Neural cell (in vitro differentiated cells): ENCODE data around the gene PKP2. TPM values are rescaled to one million over a fixed set of nuclear protein-coding genes. Genes with fewer than 3 reads are reported as not detected.

Source experiments
- H2AFZ ChIP-seq: fragments of 200-600, 300-800 bp; sonication (generic), shearing (Covaris generic); 2 replicates; pipeline ENCODE4 v1.6.0; 2014; ENCODE audit warnings: low read depth, mild to moderate bottlenecking, antibody characterized with exemption, low read length, moderate library complexity
- H3F3A ChIP-seq: fragments of 200-600 bp; shearing (Covaris generic); 2 replicates; pipeline ENCODE4 v1.6.1; 2016; ENCODE audit warnings: mild to moderate bottlenecking, moderate library complexity, mixed read lengths, antibody characterized with exemption, low read length; ENCODE audit not compliant: insufficient read depth, poor library complexity, severe bottlenecking
- H3K27ac ChIP-seq: fragments of 200-600, 300-800 bp; sonication (generic), shearing (Covaris generic); 2 replicates; pipeline ENCODE4 v1.5.1; 2014; ENCODE audit warnings: mild to moderate bottlenecking, low read length, moderate library complexity
- H3K27me3 ChIP-seq: fragments of 300-800, 200-600 bp; sonication (generic), shearing (Covaris generic); 2 replicates; pipeline ENCODE4 v1.6.0; 2014; ENCODE audit warnings: mild to moderate bottlenecking, low read depth, low read length, moderate library complexity; ENCODE audit not compliant: insufficient read depth
- H3K36me3 ChIP-seq: fragments of 300-800, 200-600 bp; sonication (generic), shearing (Covaris generic); 2 replicates; pipeline ENCODE4 v1.5.1; 2014; ENCODE audit warnings: mild to moderate bottlenecking, antibody characterized with exemption, low read length, moderate library complexity; ENCODE audit not compliant: insufficient read depth
- H3K4me2 ChIP-seq: fragments of 300-800, 200-600 bp; sonication (generic), shearing (Covaris generic); 2 replicates; pipeline ENCODE4 v1.6.0; 2014; ENCODE audit warnings: mild to moderate bottlenecking, low read length
- H3K4me3 ChIP-seq: fragments of 300-800, 200-600 bp; sonication (generic), shearing (Covaris generic); 2 replicates; pipeline ENCODE4 v1.5.1; 2014; ENCODE audit warnings: mild to moderate bottlenecking, low read length, moderate library complexity
- H3K79me2 ChIP-seq: fragments of 200-600 bp; shearing (Covaris generic); replicated peaks from 2 replicates; pipeline ENCODE4 v1.6.0; 2014; ENCODE audit warnings: mild to moderate bottlenecking, low read length, moderate library complexity; ENCODE audit not compliant: insufficient read depth
- H3K9ac ChIP-seq: fragments of 300-800, 200-600 bp; sonication (generic), shearing (Covaris generic); 2 replicates; pipeline ENCODE4 v1.6.1; 2016; ENCODE audit warnings: mild to moderate bottlenecking, low read length, mixed read lengths
- H3K9me2 ChIP-seq: fragments of 200-600 bp; shearing (Covaris generic); 2 replicates; pipeline ENCODE4 v1.6.1; 2016; ENCODE audit warnings: mild to moderate bottlenecking, low read length, mixed read lengths; ENCODE audit not compliant: insufficient read depth
- H3K9me3 ChIP-seq: fragments of 200-600, 300-800 bp; sonication (generic), shearing (Covaris generic); 2 replicates; pipeline ENCODE4 v1.6.1; 2016; ENCODE audit warnings: mild to moderate bottlenecking, mixed run types, low read length, moderate library complexity, mixed read lengths
- H4K20me1 ChIP-seq: fragments of 200-600 bp; shearing (Covaris generic); 2 replicates; pipeline ENCODE4 v1.6.1; 2016; ENCODE audit warnings: mild to moderate bottlenecking, mixed run types; ENCODE audit not compliant: insufficient read depth
- CTCF ChIP-seq: fragments of 450-650 bp; IDR thresholded peaks from 2 replicates; pipeline ENCODE4 v1.5.1; 2014; ENCODE audit warnings: antibody characterized with exemption, mild to moderate bottlenecking, moderate library complexity; ENCODE audit not compliant: poor library complexity, severe bottlenecking
- EP300 ChIP-seq: fragments of 450-650 bp; conservative IDR thresholded peaks from 2 replicates; pipeline ENCODE4 v1.6.1; 2014; ENCODE audit warnings: antibody characterized with exemption, mild to moderate bottlenecking, moderate library complexity; ENCODE audit not compliant: poor library complexity, severe bottlenecking
- EZH2 ChIP-seq: fragments of 200-600, 300-800 bp; shearing (Covaris generic), sonication (generic); IDR thresholded peaks from 2 replicates; pipeline ENCODE4 v1.6.1; 2014; ENCODE audit warnings: antibody characterized with exemption, low read length, borderline replicate concordance, mild to moderate bottlenecking; ENCODE audit not compliant: insufficient read depth, poor library complexity, severe bottlenecking
- MXI1 ChIP-seq: fragments of 450-650 bp; conservative IDR thresholded peaks from 2 replicates; pipeline ENCODE4 v1.6.1; 2014; ENCODE audit warnings: antibody characterized with exemption, mild to moderate bottlenecking; ENCODE audit not compliant: poor library complexity, severe bottlenecking
- POLR2AphosphoS5 ChIP-seq: IDR thresholded peaks from 2 replicates; pipeline ENCODE4 v1.6.1; 2012
- RAD21 ChIP-seq: fragments of 450-650 bp; conservative IDR thresholded peaks from 2 replicates; pipeline ENCODE4 v1.6.1; 2014; ENCODE audit warnings: antibody characterized with exemption, mild to moderate bottlenecking, moderate library complexity
- REST ChIP-seq: IDR thresholded peaks from 2 replicates; pipeline ENCODE4 v1.6.1; 2012; ENCODE audit warnings: borderline replicate concordance
- SMC3 ChIP-seq: fragments of 450-650 bp; conservative IDR thresholded peaks from 2 replicates; pipeline ENCODE4 v1.6.1; 2014; ENCODE audit warnings: antibody characterized with exemption, mild to moderate bottlenecking, moderate library complexity; ENCODE audit not compliant: poor library complexity
- TAF1 ChIP-seq: IDR thresholded peaks from 2 replicates; pipeline ENCODE4 v1.6.1; 2012; ENCODE audit warnings: low read depth
- polyA plus RNA-seq: library from polyadenylated mRNA; depleted of rRNA; stranded (reverse); fragments of >200 nt; gene quantifications from 2 replicates; pipeline ENCODE4 v1.2.3, GENCODE V29; 2014

The PKP2 gene
- polyA plus RNA-seq, 1 donor from 2014 or later: 4.0 TPM

- Histone ChIP-seq H3K4me2 (no peak overlapping the region), H3K9ac (no peak overlapping the region), H3K36me3 (no peaks in the 10 kb centered on the region), H3K9me3 (no peaks in the 10 kb centered on the region), H3K9me2 (no peaks in the 10 kb centered on the region), H3K79me2 (no peaks in the 10 kb centered on the region), H3K27me3 (no peaks in the 10 kb centered on the region), H4K20me1 (no peaks in the 10 kb centered on the region), H3K27ac (no peak overlapping the region), H2AFZ (no peak overlapping the region), H3F3A (no peaks in the 10 kb centered on the region), H3K4me3 (no peak overlapping the region)
- TF ChIP-seq TAF1 (no peak), CTCF (no peak), SMC3 (no peak), REST (no peak), EZH2 (no peak), MXI1 (no peak), EP300 (no peak), RAD21 (no peak)
Observed at GRCh38 chr12:32788405-32788804, 108.2 kb downstream of the PKP2 start.

DNA sequence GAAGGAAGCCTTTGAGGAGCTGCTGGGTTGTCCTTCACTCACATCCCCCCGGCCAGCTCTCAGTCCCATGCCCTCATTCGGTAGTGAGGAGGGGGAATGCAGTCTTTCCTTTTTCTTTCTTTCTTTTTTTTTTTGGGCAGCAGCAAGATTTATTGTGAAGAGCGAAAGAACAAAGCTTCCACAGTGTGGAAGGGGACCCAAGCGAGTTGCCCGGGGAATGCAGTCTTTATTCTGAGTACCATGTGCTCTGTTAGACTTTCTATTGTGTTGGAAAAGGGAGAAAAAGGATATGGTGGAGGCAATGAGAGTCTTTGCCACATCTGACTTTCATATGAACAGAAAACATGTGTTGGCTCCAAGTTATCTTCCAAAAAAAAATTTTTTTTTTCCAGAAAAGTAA, 111.0 kb downstream of the PKP2 start:
- no peak for TF ChIP-seq EZH2
- TF ChIP-seq MXI1: no peak
- no peak for TF ChIP-seq EP300
- TF ChIP-seq POLR2AphosphoS5: no peak
- TF ChIP-seq CTCF: no peak
- TF ChIP-seq TAF1: no peak
- no peak for TF ChIP-seq SMC3
- no peak for TF ChIP-seq REST
- no peak for TF ChIP-seq RAD21
- no peak overlapping the region for H3K27ac ChIP-seq
- no peak overlapping the region for H2AFZ ChIP-seq
- no peaks in the 10 kb centered on the region for H3K9me3 ChIP-seq
- H3K9ac ChIP-seq: no peak overlapping the region
- no peak overlapping the region for H3K4me3 ChIP-seq
- H3K9me2 ChIP-seq: no peaks in the 10 kb centered on the region
- H3K27me3 ChIP-seq: no peaks in the 10 kb centered on the region
- H4K20me1 ChIP-seq: no peaks in the 10 kb centered on the region
- H3K79me2 ChIP-seq: no peaks in the 10 kb centered on the region
- H3K36me3 ChIP-seq: no peaks in the 10 kb centered on the region
- no peaks in the 10 kb centered on the region for H3F3A ChIP-seq
- no peak overlapping the region for H3K4me2 ChIP-seq
